ENCODE measurements around the gene PPP1R11. TPM values are rescaled to one million over a fixed set of nuclear protein-coding genes. Genes with fewer than 3 reads are reported as not detected.

Gene PPP1R11
- total and polyA plus RNA-seq, 2 of the 13 experiments (the other 11 are each of a cell fraction or from before 2014, with no cell fraction given) = 32.1 to 58.9 TPM

DNA sequence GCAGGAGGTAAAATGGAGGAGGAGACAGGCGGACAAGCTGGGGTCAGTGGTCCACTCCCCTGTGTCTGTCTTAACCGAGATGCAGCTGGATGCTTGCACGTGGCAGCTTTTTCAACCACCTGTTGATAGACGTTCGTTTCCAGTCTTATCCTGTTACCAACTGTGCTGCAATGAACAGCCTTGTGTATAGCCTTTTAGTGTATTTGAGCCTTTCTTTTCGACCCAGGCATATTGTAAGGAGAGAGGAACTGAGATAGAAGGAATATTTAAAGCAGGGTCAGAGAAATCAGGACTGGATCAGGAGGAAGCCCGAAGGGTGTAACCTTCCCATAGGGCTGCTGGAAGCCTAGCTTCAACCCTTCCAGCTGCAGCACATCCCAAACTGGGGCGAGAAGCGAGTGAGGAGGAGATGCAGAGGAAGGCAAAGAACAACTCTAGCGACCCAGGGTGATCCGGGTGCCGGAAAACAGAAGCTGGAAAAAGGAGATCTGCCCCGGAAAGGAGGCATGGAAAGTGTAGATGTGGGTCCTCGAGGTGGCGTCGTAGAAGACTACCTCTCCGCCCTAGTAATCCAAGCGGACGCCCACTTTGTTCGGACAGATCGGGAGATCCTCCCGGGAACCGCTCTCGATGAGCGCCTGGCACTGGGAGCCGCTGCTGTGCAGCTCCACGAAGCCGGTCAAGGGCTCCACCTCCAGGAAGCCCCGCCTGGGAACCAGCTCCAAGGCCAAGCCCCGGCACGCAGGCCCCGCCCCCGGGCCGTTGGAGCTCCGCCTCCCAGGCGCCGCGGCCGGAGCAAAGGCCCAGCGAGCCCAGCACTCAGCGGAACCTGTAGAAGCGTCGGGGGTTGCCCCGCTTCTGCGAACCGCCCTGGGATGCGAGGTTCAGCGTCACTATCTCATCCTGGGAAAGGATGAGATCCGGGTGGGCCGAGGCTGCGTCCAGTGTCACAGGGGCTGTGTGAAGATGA, 34.7 kb downstream of the PPP1R11 start (continued):
- no peak for TF ChIP-seq ZNF776 (CRISPR knock-in tag; IDR thresholded peaks at IDR 0.05)
- TF ChIP-seq ZNF746 (CRISPR knock-in tag; IDR thresholded peaks at IDR 0.05) = no peak; the same call in 1 of the 2 replicates
- peak; percentile 64; the same call in 1 of the 2 replicates for TF ChIP-seq ZNF232 (CRISPR knock-in tag; IDR thresholded peaks at IDR 0.05; ENCODE audit: borderline replicate concordance)
- no peak for TF ChIP-seq ZBTB8A (CRISPR knock-in tag; IDR thresholded peaks at IDR 0.05; ENCODE audit: borderline replicate concordance, low read depth)
- no peak; the same call in 1 of the 2 replicates for TF ChIP-seq ONECUT2 (CRISPR knock-in tag; IDR thresholded peaks at IDR 0.05)
- TF ChIP-seq, protein P1, sequence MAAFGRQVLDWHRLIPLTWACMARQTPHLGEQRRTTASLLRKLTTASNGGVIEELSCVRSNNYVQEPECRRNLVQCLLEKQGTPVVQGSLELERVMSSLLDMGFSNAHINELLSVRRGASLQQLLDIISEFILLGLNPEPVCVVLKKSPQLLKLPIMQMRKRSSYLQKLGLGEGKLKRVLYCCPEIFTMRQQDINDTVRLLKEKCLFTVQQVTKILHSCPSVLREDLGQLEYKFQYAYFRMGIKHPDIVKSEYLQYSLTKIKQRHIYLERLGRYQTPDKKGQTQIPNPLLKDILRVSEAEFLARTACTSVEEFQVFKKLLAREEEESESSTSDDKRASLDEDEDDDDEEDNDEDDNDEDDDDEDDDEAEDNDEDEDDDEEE (CRISPR knock-in tag; IDR thresholded peaks at IDR 0.05) = peak; percentile 39; the same call in 1 of the 2 replicates
- TF ChIP-seq NFIB (CRISPR knock-in tag; IDR thresholded peaks at IDR 0.05; ENCODE audit: borderline replicate concordance) = no peak
- TF ChIP-seq BRD4 (CRISPR knock-in tag; IDR thresholded peaks at IDR 0.05) = no peak
- TF ChIP-seq GATAD2A (CRISPR knock-in tag; IDR thresholded peaks at IDR 0.05) = no peak; the same call in 1 of the 2 replicates
- TF ChIP-seq ZSCAN20 (CRISPR knock-in tag; IDR thresholded peaks at IDR 0.05; ENCODE audit: borderline replicate concordance) = 0 out of 2 replicates have a peak, but pooled peaks have one; percentile 50
- TF ChIP-seq SCMH1 (CRISPR knock-in tag; IDR thresholded peaks at IDR 0.05; ENCODE audit: borderline replicate concordance) = no peak
- TF ChIP-seq ZNF773 (CRISPR knock-in tag; IDR thresholded peaks at IDR 0.05; ENCODE audit: borderline replicate concordance) = no peak
- peak; percentile 61; the same call in 1 of the 3 replicates for TF ChIP-seq MXI1 (IDR thresholded peaks at IDR 0.05; ENCODE audit: borderline replicate concordance, low read depth, low read length)
- 0 out of 2 replicates have a peak, but pooled peaks have one; percentile 33 for TF ChIP-seq HOXA5 (CRISPR knock-in tag; IDR thresholded peaks at IDR 0.05)
- no peak for TF ChIP-seq NFE2L2 (IDR thresholded peaks at IDR 0.05; ENCODE audit: low read length)
- 0 out of 2 replicates have a peak, but pooled peaks have one; percentile 56 for TF ChIP-seq ZBTB42 (CRISPR knock-in tag; IDR thresholded peaks at IDR 0.05)
- no peak for TF ChIP-seq SMARCC2 (IDR thresholded peaks at IDR 0.05)
- TF ChIP-seq, protein P2, sequence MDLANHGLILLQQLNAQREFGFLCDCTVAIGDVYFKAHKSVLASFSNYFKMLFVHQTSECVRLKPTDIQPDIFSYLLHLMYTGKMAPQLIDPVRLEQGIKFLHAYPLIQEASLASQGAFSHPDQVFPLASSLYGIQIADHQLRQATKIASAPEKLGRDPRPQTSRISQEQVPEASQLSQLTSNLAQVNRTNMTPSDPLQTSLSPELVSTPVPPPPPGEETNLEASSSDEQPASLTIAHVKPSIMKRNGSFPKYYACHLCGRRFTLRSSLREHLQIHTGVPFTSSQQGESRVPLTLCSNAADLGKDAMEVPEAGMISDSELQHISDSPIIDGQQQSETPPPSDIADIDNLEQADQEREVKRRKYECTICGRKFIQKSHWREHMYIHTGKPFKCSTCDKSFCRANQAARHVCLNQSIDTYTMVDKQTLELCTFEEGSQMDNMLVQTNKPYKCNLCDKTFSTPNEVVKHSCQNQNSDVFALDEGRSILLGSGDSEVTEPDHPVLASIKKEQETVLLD (CRISPR knock-in tag; IDR thresholded peaks at IDR 0.05; ENCODE audit: low read depth) = 0 out of 2 replicates have a peak, but pooled peaks have one; percentile 53
